ENCODE measurements around the gene CPTP. TPM values are rescaled to one million over a fixed set of nuclear protein-coding genes. Genes with fewer than 3 reads are reported as not detected.

Gene CPTP
- total RNA-seq, 1 donor from 2014 or later, result 10.8 TPM

- Histone ChIP-seq H3K27me3 (ENCODE audit: control insufficient read depth, insufficient read depth, low read length) (no peaks in the 10 kb centered on the region), H3K36me3 (ENCODE audit: control insufficient read depth, insufficient read depth, low read length) (peaks cover 22% of the 10 kb centered on the region), H3K4me3 (ENCODE audit: low read depth, low read length) (no peak overlapping the region)
- DNase-seq (ENCODE audit: low read depth), result no peak
- FAIRE-seq, result no peak
- TF ChIP-seq, protein P1, sequence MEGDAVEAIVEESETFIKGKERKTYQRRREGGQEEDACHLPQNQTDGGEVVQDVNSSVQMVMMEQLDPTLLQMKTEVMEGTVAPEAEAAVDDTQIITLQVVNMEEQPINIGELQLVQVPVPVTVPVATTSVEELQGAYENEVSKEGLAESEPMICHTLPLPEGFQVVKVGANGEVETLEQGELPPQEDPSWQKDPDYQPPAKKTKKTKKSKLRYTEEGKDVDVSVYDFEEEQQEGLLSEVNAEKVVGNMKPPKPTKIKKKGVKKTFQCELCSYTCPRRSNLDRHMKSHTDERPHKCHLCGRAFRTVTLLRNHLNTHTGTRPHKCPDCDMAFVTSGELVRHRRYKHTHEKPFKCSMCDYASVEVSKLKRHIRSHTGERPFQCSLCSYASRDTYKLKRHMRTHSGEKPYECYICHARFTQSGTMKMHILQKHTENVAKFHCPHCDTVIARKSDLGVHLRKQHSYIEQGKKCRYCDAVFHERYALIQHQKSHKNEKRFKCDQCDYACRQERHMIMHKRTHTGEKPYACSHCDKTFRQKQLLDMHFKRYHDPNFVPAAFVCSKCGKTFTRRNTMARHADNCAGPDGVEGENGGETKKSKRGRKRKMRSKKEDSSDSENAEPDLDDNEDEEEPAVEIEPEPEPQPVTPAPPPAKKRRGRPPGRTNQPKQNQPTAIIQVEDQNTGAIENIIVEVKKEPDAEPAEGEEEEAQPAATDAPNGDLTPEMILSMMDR (IDR thresholded peaks at IDR 0.05; ENCODE audit: insufficient read depth, low read length, severe bottlenecking), result no peak
Observed at GRCh38 chr1:1334835-1335234, 10.2 kb downstream of the CPTP start.

DNA sequence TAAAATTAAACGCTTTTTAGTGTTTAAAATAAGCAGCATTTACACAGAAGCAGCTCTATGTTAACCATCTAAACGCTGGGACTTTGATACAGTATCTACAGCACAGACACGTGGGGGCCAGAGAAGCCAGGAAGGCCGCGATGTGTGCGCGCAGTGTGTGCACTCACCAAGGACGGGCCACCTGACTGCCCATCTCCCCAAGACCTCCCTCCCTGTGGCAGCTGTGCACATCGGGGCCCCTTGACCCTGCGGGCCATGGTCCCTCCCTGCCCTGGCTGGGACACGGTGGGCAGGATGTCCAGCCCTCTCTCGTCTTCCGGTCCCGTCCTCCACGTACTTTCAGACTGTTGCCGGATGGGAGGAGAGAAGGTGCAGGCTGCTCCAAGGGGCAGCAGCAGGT is 10.7 kb downstream of the CPTP start:
- Histone ChIP-seq H3K36me3 (ENCODE audit: control insufficient read depth, insufficient read depth, low read length) (peaks cover 22% of the 10 kb centered on the region), H3K4me3 (ENCODE audit: low read depth, low read length) (no peak overlapping the region), H3K27me3 (ENCODE audit: control insufficient read depth, insufficient read depth, low read length) (no peaks in the 10 kb centered on the region)
- no peak for FAIRE-seq
- TF ChIP-seq, protein P1 (IDR thresholded peaks at IDR 0.05; ENCODE audit: insufficient read depth, low read length, severe bottlenecking), result no peak
- DNase-seq (ENCODE audit: low read depth), result no peak

- DNase-seq (ENCODE audit: low read depth) (no peak), FAIRE-seq (no peak)
- Histone ChIP-seq H3K27me3 (ENCODE audit: control insufficient read depth, insufficient read depth, low read length) (no peaks in the 10 kb centered on the region), H3K4me3 (ENCODE audit: low read depth, low read length) (no peak overlapping the region), H3K36me3 (ENCODE audit: control insufficient read depth, insufficient read depth, low read length) (peaks cover 25% of the 10 kb centered on the region)
- TF ChIP-seq, protein P1 (IDR thresholded peaks at IDR 0.05; ENCODE audit: insufficient read depth, low read length, severe bottlenecking), result no peak
Observed at GRCh38 chr1:1335792-1336248, 11.2 kb downstream of the CPTP start.

DNA sequence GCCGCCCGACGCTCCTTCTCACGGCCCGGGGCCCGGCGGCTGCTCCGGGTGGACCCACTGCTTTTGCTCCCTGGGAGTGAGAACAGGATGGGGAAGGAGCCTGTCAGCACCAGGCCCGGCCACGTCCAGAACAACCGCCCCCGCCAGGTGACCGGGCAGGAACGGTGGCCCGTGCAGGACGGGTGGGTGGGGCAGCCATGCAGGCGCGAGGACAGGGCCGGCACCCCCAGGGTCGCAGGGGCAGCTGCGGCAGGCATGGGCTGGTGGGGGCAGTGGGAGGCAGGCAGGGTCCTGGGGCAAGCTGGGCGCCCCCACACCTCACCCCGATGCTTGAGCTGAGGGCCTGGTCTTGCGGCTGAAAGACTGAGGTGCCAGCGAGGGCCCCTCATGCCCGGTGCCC is 11.8 kb downstream of the CPTP start:
- TF ChIP-seq, protein P1 (IDR thresholded peaks at IDR 0.05; ENCODE audit: insufficient read depth, low read length, severe bottlenecking), result no peak
- DNase-seq (ENCODE audit: low read depth), result no peak
- Histone ChIP-seq H3K36me3 (ENCODE audit: control insufficient read depth, insufficient read depth, low read length) (peaks cover 30% of the 10 kb centered on the region), H3K4me3 (ENCODE audit: low read depth, low read length) (no peak overlapping the region), H3K27me3 (ENCODE audit: control insufficient read depth, insufficient read depth, low read length) (no peaks in the 10 kb centered on the region)
- no peak for FAIRE-seq

DNA sequence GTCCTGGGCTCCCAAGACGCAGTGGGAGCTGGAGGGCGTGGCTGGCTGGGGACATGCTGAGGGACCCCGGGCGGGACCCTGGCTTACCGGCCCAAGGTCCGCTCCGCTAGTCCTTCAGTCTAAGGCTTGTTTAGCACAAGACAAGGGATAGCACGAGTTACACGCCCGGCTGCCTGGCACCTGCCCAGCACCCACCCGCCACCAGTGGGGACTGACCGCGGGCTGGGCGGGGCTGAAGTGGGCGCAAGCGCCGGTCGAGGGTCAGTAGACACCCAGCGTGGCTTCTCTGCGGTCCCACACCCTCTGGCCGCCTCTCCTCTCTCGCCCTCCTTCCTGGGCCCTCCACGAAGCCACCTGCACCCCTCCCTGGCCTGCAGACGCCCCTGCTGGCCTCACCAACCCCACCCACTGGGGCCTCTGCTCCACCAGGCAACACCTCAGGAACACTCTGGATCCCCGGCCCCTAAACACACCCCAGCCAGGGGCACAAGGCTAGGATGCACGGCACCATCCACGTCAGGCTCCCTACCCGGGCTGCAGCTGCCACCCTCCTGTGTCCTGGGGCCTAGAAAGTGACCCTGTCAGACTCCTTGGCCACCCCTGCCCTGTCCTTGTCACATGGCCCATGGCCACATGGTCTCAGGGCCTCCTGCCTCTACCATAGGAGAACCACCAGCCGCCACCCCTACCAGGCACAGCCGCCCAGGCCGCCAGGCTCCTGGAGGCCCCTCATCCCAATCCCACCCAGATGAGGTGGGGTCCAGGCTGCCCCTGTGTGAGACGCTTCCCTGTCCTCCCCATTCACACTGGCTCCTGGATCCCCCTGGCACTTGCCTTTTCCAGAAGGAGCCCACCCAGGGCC is 12.6 kb downstream of the CPTP start:
- H3K36me3 ChIP-seq (ENCODE audit: control insufficient read depth, insufficient read depth, low read length), result peaks cover 34% of the 10 kb centered on the region
- H3K4me3 ChIP-seq (ENCODE audit: low read depth, low read length), result no peak overlapping the region
- no peaks in the 10 kb centered on the region for H3K27me3 ChIP-seq (ENCODE audit: control insufficient read depth, insufficient read depth, low read length)
- FAIRE-seq, result no peak
- no peak for DNase-seq (ENCODE audit: low read depth)
- TF ChIP-seq, protein P1 (IDR thresholded peaks at IDR 0.05; ENCODE audit: insufficient read depth, low read length, severe bottlenecking), result no peak

Measured in bronchial epithelial cell (primary cell).